Fibroblast of skin of scalp (primary cell): ENCODE measurements around the gene CLDN10. TPM values are rescaled to one million over a fixed set of nuclear protein-coding genes. Genes with fewer than 3 reads are reported as not detected.
"Not testable (repeated sequence)": the region's sequence is repeated elsewhere in the genome, so short reads cannot be mapped to it uniquely, and the experiment has no call there.

Experiments used
- DNase-seq: peaks from one replicate; pipeline ENCODE4 v3.0.0-alpha.2; 2013
- polyA plus RNA-seq, 2 experiments: library from polyadenylated mRNA; unstranded; fragments of 120-200 nt; gene quantifications; one replicate each; pipeline ENCODE4 v1.2.1, GENCODE V29; 2013; ENCODE audit not compliant: insufficient read length in 2 of 2

Gene CLDN10, protein sequence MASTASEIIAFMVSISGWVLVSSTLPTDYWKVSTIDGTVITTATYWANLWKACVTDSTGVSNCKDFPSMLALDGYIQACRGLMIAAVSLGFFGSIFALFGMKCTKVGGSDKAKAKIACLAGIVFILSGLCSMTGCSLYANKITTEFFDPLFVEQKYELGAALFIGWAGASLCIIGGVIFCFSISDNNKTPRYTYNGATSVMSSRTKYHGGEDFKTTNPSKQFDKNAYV
- 0.19 TPM for polyA plus RNA-seq (2013, experiment 1 of 2; ENCODE audit: insufficient read length)
- polyA plus RNA-seq (2013, experiment 2 of 2; ENCODE audit: insufficient read length), result 0.86 TPM

DNA sequence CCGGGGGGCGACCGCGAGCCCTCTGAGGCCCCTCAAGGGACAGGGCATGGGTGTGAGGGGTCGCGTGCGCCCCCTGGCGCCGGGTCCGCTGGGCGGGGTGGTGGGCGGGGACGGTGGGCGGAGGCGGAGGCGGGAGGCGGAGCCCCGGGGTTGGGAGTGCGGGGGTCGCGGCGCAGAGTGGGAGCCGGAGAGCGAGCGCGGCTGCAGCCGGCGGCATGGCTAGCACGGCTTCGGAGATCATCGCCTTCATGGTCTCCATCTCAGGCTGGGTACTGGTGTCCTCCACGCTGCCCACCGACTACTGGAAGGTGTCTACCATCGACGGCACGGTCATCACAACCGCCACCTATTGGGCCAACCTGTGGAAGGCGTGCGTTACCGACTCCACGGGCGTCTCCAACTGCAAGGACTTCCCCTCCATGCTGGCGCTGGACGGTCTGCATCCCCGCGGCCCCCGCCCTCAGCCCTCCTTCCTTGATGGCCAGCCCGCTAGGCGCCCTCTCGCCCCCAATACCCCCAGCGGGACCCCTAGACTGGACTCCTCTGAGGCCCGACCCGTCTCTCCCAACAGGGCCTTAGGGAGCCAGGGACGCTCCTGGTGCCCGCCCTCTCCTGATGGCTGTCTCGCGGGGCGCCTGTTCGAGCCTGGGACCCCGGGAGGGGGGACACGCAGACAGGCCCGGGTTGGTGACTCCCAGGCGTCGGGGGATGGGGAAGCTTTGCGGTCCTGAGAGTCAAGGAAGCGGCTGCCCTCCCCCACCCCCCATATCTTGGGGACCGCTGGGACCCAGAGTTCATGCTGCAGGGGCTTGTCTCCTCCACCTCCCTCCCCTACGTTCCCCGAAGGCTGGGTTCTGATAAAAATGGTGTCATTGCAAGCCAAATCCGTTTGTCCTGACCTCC, at the start of gene CLDN10:
Gene CLDN10, plus strand, starts transcription at position 182 of the 903 bp plus-strand sequence. Its CDS starts 34 bp downstream, at position 216.
- no peak for DNase-seq

- DNase-seq, result no peak
Measured at GRCh38 chr13:95503662-95504061, 48.9 kb upstream of the CLDN10 start.

DNA sequence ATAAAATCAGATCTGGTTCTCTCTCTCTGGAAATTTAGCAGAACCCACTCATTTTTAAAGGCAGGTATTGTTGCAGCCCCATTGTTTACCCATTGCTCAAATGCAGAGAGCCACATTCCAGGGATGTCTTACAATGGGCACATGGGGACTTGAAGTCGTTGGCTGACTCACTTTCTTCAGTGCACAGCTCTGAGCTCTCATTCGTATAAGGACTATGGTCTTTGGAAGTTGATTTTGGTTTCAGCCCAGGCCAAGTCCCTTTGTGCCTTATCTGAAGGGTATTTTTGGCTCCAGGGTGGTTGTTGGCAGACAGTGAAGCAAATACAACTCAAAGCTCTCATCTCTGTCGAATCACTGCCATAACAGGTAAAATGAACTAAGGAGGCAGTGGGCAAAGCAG, 47.3 kb upstream of the CLDN10 start:
- DNase-seq, result no peak

GRCh38 chr13:95505986-95506385, 46.5 kb upstream of the CLDN10 start:
- DNase-seq, result no peak

DNA sequence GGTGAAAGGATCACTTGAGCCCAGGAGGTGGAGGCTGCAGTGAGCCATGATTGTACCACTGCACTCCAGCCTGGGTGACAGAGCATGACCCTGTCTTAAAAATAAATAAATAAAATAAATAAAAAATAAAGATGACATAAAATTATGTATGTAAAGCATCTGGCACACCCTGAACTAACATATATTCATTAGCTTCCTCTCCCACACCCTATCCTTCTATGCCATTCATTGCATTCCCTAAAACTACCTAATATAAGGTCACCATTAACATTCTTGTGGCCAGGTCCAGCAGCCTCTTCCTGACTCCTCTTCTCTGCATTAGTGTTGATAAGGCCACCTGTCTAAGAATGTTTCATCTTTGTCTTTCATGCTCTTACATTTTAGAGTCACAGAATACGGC, 44.5 kb upstream of the CLDN10 start:
- no peak for DNase-seq

DNA sequence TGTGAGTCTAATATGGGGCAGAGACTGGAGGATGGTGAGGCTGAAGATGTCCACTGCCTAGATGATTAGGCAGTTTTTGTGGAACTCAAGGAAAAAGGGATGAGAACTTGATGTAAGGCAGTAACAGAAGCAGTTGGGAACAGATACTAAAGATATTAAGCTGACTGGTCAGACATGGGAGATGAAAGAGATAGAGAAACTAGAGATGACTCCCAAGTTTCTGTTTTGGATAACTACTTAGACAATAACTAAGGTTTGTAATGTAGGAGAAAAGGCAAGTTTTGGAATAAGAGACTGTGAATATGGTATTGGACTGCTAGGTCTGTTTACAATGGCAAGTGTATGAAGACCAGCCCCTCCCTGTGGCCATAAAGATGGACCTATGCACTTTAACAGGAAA, 43.5 kb upstream of the CLDN10 start:
- DNase-seq, result no peak

DNA sequence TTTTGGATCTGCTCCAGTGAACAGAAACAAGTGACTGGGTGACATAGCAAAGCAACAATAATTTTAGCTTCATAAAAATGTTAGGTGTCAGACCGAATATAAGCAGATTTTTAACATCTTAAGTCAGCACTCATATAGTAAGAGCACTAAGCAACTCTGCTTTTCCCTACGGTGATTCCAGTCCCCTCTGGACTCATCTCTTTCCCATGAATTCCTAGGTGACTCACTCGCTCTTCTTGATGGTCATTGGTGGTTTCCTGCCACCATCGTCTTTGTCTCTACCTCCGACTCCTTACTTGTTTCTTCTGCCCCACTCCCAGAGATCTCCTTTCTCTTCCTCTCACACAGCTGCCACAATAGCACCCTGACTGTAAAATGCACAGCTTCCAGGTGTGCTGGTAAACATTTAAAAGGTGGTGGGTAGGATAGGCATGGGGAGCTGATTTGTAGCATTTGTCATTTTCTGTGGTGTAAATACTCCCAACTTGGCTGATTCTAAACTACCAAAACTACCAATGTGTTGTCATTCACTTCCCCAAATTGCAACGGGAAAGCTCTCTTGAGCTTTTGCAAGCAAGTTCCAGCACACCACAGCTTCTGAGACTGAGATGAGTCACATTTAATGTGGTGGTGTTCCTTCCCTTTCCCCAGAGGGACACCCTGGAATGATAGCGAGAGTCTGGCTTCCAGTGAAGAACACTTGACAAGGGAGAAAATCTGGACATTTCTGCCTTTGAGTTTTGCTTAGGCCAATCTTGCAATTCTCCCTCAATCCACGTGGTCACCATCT, 42.8 kb upstream of the CLDN10 start:
- DNase-seq, result peak; percentile 74

GRCh38 chr13:95510950-95511349, 41.6 kb upstream of the CLDN10 start:
- DNase-seq, result no peak

GRCh38 chr13:95512424-95512823, 40.1 kb upstream of the CLDN10 start:
- no peak for DNase-seq

DNA sequence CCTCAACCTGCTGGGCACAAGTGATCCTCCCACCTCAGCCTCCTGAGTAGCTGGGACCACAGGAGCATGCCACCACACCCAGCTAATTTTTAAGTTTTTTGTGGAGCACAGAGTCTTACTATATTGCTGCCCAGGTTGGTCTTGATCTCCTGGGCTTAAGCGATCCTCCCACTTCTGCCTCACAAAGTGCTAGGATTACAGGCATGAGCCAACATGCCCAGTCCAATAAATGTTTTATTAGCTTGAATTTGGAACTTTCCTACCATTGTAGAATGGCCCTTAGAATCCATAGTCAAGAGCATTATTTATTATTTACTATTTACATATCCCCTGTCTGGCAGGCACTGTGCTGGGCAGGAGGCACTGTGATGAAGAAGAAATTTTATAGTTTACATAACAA, 39.6 kb upstream of the CLDN10 start:
- no peak for DNase-seq

DNA sequence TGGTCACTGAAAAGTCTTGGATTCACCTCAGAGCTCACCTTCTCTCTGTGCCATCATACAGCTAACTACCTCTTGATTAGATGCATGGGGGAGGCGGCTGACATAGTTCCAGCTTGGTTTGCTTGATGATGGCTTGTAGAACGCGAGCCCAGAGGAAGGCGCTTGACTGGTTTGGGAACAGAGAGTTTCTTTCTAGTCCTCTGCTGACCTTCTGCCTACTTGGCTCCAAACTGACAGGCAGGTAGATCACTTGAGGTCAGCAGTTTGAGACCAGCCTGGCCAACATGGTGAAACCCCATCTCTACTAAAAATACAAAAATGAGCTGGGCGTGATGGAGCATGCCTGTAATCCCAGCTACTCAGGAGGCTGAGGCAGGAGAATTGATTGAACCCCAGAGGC, 36.9 kb upstream of the CLDN10 start:
- DNase-seq, result not testable (repeated sequence)

GRCh38 chr13:95516021-95516420, 36.5 kb upstream of the CLDN10 start:
- no peak for DNase-seq

DNA sequence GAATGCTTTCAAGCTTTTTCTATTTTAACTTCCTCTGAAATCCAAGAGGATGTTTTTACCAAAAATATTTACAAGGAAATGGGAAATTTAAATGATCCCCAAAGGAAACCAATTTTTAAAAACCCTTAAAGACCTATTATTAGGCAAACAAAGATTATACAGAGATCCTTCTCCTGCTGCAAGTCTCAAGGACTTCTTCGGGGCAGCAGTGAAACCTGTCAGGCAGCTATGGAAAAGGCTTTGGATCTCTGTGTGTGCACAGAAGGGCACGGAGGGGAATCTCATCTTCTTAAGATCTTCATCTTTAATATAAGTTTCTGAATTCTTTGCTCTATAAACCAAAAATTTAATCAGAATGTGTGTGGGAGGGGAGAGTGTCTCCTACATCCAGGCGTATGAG, 36.0 kb upstream of the CLDN10 start:
- DNase-seq, result no peak

GRCh38 chr13:95523598-95523997, 28.9 kb upstream of the CLDN10 start:
- no peak for DNase-seq

- no peak for DNase-seq
Measured at GRCh38 chr13:95524264-95524901, 28.1 kb upstream of the CLDN10 start.

DNA sequence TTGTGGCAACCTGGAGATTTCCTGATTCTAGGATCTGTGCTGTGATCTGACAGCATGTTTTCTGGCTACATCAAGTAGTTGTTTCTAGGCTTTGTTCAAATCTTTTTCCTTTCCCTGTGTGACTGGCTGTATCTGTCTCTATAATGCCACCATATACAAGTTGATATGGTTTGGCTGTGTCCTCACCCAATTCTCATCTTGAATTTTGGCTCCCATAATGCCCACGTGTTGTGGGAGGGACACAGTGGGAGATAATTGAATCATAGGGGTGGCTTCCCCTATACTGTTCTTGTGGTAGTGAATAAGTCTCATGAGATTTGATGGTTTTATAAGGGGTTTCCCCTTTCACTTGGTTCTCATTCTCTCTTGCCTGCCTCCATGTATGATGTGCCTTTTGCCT, 24.6 kb upstream of the CLDN10 start:
- DNase-seq, result no peak

- DNase-seq, result peak; percentile 18
Measured at GRCh38 chr13:95530178-95530577, 22.3 kb upstream of the CLDN10 start.

DNA sequence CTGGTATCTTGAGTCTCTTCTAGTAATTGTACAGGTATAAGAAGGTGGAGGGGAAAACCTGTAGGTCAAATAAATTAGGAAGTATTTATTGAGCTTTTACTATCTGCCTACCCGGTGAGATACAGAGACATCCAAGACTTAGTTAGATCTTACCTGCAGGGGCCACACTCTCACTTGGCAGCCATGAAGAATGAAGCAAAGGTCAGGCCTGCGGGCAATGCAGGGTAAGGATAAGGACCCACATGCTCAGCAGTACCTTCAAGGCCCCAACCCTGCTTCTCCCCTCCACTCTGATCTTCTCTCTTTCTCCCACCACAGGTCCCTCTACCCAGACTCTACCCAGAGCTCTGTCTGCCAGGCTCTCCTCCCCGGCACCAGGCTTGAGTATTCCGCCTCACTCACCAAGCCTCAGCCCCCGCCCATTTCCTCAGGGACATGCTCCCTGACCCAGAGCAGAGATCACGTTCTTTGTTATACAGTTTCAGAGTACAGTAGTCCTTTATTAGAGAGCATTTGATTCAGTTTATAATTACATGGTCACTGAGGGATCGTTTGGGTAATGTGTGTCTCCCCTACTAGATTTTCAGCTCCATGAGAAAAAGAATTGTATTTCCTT, 18.9 kb upstream of the CLDN10 start:
- no peak for DNase-seq

- peak; percentile 43 for DNase-seq
Measured at GRCh38 chr13:95535243-95535642, 17.3 kb upstream of the CLDN10 start.

- peak; percentile 44 for DNase-seq
Measured at GRCh38 chr13:95536632-95537241, 15.8 kb upstream of the CLDN10 start.

GRCh38 chr13:95540888-95541287, 11.6 kb upstream of the CLDN10 start:
- DNase-seq, result no peak

- DNase-seq, result no peak
Measured at GRCh38 chr13:95541308-95541707, 11.2 kb upstream of the CLDN10 start.
